Hepatocyte (in vitro differentiated cells): ENCODE data around the gene RBM27.

Source experiments
- CTCF ChIP-seq: fragments of 200-600 bp; sonication (generic); IDR thresholded peaks from 2 replicates; pipeline ENCODE4 v1.5.1; 2016; ENCODE audit warnings: antibody characterized with exemption, mild to moderate bottlenecking; ENCODE audit not compliant: poor library complexity
- EZH2 ChIP-seq: fragments of 200-600 bp; sonication (generic); IDR thresholded peaks from 2 replicates; pipeline ENCODE4 v1.6.1; 2016; ENCODE audit warnings: antibody characterized with exemption, mild to moderate bottlenecking, borderline replicate concordance

GRCh38 chr5:146164382-146164781 lies 39.0 kb upstream of the RBM27 start:
- TF ChIP-seq EZH2 (no peak), CTCF (no peak)
